ENCODE data around the gene USP51.
"Not testable (repeated sequence)": the region's sequence is repeated elsewhere in the genome, so short reads cannot be mapped to it uniquely, and the experiment has no call there.

USP51 gene

GRCh38 chrX:55480390-55481062 lies 9.1 kb downstream of the USP51 start:
- no peak overlapping the region for H3K4me3 ChIP-seq (ENCODE audit: low read length)
- TF ChIP-seq, protein P1, sequence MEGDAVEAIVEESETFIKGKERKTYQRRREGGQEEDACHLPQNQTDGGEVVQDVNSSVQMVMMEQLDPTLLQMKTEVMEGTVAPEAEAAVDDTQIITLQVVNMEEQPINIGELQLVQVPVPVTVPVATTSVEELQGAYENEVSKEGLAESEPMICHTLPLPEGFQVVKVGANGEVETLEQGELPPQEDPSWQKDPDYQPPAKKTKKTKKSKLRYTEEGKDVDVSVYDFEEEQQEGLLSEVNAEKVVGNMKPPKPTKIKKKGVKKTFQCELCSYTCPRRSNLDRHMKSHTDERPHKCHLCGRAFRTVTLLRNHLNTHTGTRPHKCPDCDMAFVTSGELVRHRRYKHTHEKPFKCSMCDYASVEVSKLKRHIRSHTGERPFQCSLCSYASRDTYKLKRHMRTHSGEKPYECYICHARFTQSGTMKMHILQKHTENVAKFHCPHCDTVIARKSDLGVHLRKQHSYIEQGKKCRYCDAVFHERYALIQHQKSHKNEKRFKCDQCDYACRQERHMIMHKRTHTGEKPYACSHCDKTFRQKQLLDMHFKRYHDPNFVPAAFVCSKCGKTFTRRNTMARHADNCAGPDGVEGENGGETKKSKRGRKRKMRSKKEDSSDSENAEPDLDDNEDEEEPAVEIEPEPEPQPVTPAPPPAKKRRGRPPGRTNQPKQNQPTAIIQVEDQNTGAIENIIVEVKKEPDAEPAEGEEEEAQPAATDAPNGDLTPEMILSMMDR (IDR thresholded peaks at IDR 0.05; ENCODE audit: insufficient read depth, low read depth, low read length, missing control alignments) = no peak
- no peak for DNase-seq (ENCODE audit: low read depth)

- H3K4me3 ChIP-seq (ENCODE audit: low read length); DNase-seq (ENCODE audit: low read depth): not testable (repeated sequence)
These were observed 9.7 kb downstream of the USP51 start for GRCh38 chrX:55479956-55480355.

DNA sequence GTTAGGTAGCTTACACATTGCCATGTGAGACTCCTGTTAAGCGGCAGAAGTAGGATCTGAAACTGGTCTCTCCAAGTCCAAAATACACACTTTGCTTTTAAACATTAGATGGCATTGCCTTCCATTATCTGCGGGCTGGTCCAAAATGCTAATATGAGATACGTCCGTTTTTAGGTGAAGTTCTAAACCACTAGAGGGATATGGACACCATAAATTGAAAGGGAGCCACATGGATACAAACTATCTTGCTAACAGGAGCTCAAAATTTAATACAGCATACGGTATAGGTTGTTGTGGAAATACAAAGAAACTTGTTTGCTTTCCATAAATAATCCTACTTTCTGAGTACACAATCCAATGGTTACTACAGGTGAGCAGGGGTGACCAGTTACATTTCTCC lies 23.9 kb downstream of the USP51 start:
- DNase-seq (ENCODE audit: low read depth); H3K4me3 ChIP-seq (ENCODE audit: low read length): not testable (repeated sequence)

DNA sequence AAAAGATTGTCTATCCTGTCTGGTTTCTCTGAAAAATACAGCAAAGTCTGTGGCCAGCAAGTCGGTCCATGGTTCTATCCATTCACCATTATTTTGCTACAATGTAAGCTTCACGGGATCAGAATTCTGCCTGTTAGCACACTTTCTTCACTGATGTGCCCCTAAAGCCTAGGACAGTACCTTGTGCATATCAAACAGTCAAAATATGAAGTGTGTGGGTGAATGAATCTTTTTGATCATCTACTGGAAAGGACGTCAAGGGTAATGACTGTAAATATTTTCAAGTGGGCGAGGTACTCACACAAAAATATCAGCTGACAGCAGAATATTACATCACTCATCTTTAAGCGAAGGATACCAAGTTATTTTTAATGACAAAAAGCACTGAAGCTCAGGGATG lies 24.5 kb downstream of the USP51 start:
- not testable (repeated sequence) for H3K4me3 ChIP-seq (ENCODE audit: low read length); DNase-seq (ENCODE audit: low read depth)

DNA sequence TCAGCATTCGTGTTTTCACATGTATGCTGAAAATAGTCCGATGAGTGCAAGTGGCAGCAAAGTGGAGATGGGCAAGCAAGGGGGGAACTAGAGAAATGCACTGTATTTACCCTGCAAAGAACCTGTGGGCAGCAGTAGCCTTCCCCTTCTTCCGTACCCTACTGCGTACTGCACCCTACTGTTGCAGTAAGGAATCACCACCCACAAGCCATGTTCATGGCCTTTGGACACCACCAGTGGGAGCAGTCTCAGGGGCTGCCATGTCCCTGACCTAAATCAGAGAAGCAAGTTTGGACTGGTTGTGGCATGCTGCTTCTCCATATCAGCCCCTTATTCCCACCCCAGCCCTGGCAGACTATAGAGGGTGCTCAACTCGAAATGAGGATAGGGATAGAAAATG lies 25.6 kb downstream of the USP51 start:
- DNase-seq (ENCODE audit: low read depth); H3K4me3 ChIP-seq (ENCODE audit: low read length): not testable (repeated sequence)

GRCh38 chrX:55459926-55460325 lies 29.7 kb downstream of the USP51 start:
- not testable (repeated sequence) for H3K4me3 ChIP-seq (ENCODE audit: low read length); DNase-seq (ENCODE audit: low read depth)

DNA sequence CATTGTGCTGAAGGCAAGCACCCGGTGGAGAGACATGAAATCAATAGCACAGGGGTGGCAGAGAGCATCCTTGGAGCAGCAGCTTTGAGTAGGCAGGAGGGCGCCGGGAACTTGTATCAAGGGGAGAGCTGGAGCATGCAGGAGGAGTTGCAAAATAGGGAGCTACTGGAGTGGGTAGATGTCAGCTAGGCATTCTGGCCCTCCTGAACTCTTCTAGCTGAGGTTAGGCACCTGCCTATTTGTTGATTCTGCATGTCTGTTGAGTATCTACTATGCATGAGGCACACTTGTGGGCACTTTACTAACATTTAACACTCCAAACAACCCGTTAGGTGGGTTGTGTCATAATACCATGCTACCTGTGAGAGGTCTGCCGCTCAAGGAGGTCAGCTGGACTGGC lies 30.2 kb downstream of the USP51 start:
- not testable (repeated sequence) for DNase-seq (ENCODE audit: low read depth)

DNA sequence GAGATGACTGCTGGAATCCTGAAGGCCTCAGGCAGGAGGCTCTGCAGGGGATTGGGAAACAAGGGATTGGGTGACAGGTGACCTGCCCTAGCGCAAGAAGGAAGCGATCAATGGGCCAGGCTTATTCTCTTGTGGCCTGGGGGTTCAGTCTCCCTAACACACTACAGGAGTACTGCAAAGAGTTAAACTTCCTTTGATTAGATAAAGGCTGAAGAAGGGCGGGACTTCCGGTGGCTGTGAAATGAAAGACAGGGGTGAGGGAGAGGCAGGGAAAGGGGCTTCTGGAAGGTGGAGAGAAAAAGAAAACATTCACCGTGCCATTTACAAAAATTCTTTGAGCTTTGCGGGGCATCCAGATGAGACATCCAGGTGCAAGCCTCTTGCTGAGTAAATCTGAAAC lies 33.9 kb downstream of the USP51 start:
- not testable (repeated sequence) for DNase-seq (ENCODE audit: low read depth); H3K4me3 ChIP-seq (ENCODE audit: low read length)

More for the DNA sequence above, 30.2 kb downstream of the USP51 start:
- H3K4me3 ChIP-seq (ENCODE audit: low read length) = not testable (repeated sequence)

- peak overlapping the region; percentile 58 for H3K4me3 ChIP-seq (ENCODE audit: low read length)
These were observed 36.9 kb downstream of the USP51 start for GRCh38 chrX:55452833-55453124.

GRCh38 chrX:55451990-55452832 lies 37.4 kb downstream of the USP51 start, which contains the start of gene MAGEH1:
MAGEH1 (plus strand) TSS chrX:55452127; CDS start chrX:55452375, 248 bp downstream.
- peak within 1 kb of the TSS; percentile 58 for H3K4me3 ChIP-seq (ENCODE audit: low read length)
- TF ChIP-seq, protein P1 (IDR thresholded peaks at IDR 0.05; ENCODE audit: insufficient read depth, low read depth, low read length, missing control alignments) = no peak
- peak; percentile 66 for DNase-seq (ENCODE audit: low read depth)

More at GRCh38 chrX:55452833-55453124, 36.9 kb downstream of the USP51 start:
- TF ChIP-seq, protein P1 (IDR thresholded peaks at IDR 0.05; ENCODE audit: insufficient read depth, low read depth, low read length, missing control alignments) = no peak
- DNase-seq (ENCODE audit: low read depth) = no peak

DNA sequence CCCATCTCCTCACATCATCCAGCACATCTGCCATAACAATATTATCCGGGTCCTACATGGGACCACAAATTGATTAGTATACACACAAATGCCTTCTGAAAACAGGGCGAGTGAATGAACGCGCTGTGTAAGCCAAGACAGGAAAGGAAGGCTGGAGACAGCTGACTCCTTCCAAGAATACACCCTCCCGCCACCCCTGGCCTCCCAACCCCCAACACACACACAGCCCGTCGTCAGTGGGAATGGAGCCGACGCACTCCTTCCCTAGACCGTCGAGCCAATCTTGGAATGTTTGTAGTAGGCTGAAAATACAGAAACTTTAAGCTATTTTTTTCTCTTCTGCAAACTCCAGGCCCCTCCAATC lies 38.0 kb downstream of the USP51 start:
- TF ChIP-seq, protein P1 (IDR thresholded peaks at IDR 0.05; ENCODE audit: insufficient read depth, low read depth, low read length, missing control alignments) = no peak
- peak; percentile 0 for DNase-seq (ENCODE audit: low read depth)
- H3K4me3 ChIP-seq (ENCODE audit: low read length) = peak overlapping the region; percentile 58

Measured in epithelial cell of esophagus (primary cell).